Choroid plexus epithelial cell (primary cell): ENCODE data around the gene NR0B2.

Source experiments
- DNase-seq: peaks from one replicate; pipeline ENCODE4 v3.0.0-alpha.2; 2010; ENCODE audit warnings: low read depth
- H3K4me3 ChIP-seq: 2 replicates; pipeline ENCODE4 v1.5.1; 2011; ENCODE audit warnings: low read depth, mild to moderate bottlenecking, control low read depth, low read length, moderate library complexity
- TF ChIP-seq, protein P1 (sequence below): conservative IDR thresholded peaks from 2 replicates; pipeline ENCODE4 v1.5.1; 2011; ENCODE audit warnings: low read depth, mild to moderate bottlenecking, control low read depth, inconsistent platforms, low read length, moderate library complexity

Gene NR0B2

DNA sequence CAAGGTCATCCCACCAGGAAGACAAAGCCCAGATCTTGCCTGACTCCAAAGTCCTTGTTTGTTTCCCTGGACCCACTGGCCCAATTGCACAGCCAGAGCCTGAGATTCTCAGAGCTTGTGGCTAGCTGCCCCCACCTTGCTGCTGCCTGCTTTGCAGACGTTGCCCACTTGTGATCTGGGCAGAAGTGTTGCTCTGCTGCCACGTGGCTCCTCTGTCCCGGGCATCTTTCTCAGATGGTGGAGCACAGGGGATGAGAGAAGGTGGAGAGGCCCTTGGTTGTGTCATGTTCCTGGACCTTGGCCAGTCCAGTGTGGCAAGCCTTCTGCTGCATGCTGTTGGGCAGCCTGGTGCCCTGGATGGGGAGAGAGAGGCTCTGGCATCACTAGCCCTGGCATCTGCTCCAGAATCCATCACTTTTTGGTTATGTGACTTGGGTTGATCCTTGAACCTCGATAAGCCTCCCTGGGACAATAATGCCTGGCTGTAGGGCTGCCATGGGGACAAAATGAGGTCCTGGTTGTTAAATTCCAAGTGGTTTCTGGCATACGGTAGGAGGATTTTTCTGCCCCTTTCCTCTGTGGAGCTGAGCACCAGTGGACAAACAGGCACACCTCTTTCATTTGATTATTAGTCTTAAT is 1.5 kb upstream of the NR0B2 start:
- H3K4me3 ChIP-seq: no peak overlapping the region
- DNase-seq: no peak
- TF ChIP-seq, protein P1, sequence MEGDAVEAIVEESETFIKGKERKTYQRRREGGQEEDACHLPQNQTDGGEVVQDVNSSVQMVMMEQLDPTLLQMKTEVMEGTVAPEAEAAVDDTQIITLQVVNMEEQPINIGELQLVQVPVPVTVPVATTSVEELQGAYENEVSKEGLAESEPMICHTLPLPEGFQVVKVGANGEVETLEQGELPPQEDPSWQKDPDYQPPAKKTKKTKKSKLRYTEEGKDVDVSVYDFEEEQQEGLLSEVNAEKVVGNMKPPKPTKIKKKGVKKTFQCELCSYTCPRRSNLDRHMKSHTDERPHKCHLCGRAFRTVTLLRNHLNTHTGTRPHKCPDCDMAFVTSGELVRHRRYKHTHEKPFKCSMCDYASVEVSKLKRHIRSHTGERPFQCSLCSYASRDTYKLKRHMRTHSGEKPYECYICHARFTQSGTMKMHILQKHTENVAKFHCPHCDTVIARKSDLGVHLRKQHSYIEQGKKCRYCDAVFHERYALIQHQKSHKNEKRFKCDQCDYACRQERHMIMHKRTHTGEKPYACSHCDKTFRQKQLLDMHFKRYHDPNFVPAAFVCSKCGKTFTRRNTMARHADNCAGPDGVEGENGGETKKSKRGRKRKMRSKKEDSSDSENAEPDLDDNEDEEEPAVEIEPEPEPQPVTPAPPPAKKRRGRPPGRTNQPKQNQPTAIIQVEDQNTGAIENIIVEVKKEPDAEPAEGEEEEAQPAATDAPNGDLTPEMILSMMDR: no peak

DNA sequence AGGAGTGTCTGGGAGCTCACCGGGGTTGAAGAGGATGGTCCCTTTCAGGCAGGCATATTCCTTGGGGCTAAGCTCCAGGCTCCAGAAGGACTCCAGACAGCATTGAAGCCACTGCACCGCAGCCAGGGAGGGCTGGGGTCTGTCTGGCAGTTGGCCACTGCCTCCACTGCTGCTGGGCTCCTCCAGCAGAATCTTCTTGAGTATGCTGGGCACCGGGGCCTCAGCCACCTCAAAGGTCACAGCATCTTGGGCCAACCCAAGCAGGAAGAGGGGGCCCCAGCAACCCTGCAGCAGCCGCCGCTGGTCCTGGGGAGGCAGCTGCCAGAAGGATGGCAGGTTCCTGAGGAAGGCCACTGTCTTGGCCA is 404 bp downstream of the NR0B2 start:
- TF ChIP-seq, protein P1: no peak
- no peak for DNase-seq
- H3K4me3 ChIP-seq: no peak overlapping the region

DNA sequence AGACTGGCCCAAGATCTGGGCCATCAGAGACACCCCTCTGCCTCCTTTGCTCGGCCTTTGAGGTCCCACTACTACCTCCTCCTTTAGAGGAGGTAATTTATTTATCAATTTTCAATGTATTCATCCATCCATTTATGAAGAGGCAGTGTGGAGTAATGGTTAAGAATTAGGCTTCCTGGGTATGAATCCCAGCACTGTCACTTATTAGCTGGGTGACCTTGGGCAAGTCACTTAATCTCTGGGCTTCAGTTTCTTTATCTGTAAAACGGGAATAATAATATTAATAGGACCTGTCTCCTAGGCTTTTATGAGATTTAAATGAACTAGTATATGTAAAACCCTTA is 1.7 kb downstream of the NR0B2 start:
- TF ChIP-seq, protein P1: no peak
- no peak for DNase-seq
- no peak overlapping the region for H3K4me3 ChIP-seq

DNA sequence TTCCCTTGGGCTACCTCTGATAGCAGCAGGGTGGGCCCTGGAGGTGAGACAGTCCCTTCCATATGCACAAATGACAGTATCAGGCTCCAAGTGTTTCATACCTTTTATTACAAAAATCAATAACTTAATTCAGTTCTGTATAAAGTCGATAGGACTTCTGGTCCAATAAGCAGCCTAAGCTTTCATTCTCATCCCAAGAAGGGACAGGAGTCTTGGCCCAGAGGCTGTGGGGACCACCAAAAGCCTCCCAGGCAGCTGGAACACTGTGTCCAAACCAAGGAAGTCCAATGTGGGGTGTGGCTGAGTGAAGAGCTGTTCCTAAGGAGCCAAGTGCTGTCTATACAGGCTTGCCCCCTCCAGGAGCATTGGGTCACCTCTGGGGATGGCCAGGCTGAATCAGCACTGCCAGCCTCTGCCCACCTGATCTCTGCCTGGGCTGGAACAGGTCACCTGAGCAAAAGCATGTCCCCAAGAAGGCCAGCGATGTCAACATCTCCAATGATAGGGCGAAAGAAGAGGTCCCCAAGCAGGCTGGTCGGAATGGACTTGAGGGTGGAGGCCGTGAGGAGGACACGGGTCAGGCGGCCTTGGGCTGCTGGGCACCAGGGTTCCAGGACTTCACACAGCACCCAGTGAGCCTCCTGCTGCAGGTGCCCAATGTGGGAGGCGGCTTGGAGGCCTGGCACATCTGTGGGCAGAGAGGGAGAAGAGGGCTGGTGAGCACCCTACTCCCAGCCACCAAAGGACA is 2.2 kb downstream of the NR0B2 start:
- no peak overlapping the region for H3K4me3 ChIP-seq
- TF ChIP-seq, protein P1: no peak
- DNase-seq: no peak

DNA sequence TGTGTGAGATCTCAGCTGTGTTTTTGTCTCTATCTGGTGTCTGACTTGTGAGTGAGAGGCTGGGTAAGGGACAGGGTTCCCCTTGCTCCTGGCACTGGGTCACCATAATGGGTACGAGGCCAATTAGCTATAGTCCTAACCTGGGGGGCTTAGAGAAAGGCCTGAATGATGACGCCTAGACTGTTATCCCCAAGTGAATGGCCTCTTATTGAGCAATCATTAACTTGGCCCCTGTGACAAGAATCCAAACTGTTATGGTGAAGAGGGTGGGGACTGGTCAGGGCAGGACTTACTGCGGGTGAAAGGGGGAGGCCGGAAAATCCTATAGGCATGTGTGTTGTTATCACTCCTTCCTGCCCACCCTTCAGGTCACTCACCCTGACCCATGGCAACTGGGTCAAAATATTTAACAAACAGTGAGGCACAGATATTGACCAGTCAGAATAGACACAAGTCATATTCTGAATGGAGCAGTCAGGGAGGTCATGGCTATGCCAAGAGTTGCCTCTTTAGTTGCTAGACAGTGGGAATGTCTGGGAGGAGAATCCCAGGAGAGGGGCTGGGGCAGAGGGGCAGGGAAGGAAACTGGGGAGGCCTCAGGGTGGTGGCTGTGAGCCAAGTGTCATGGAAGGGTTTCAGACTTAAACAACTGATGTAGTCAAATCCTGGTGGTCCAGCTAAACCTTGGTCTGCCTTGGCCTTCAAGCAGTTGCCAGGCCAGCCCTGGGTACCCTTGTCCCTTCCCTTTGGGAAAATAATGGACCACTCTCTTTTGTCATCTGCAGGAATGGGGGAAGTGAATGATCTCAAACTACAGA is 3.2 kb downstream of the NR0B2 start:
- no peak for DNase-seq
- TF ChIP-seq, protein P1: no peak
- no peak overlapping the region for H3K4me3 ChIP-seq

DNA sequence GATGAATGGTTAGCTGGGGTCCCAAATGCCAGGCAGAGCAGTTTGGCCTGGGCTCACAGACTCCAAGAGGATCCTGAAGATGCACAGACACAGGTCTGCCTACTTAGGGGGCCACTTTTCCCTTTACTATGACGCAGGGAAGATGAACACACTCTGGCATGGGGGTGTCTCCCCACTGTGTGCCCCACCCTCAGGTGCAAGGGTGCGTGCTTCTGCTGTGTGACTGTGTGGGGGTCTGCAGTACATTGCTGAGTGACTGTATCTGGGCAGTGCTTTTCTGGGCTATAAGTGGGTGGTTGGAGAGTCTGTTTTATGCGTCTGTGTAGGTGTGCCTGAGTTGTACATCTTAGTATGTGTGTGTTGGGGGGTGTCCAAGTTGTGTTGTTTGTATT is 3.8 kb downstream of the NR0B2 start:
- TF ChIP-seq, protein P1: no peak
- H3K4me3 ChIP-seq: no peak overlapping the region
- DNase-seq: no peak
